GM08714 (cell line): ENCODE data around the gene UNC119.

Source experiments
- H3K4me3 ChIP-seq: fragments of 200-500 bp; sonication (Bioruptor generic); 2 replicates; pipeline ENCODE4 v1.5.1; 2014; ENCODE audit warnings: mild to moderate bottlenecking, low read length, inconsistent platforms
- ZNF274 ChIP-seq: IDR thresholded peaks from 2 replicates; pipeline ENCODE4 v1.6.1; 2012; ENCODE audit warnings: mild to moderate bottlenecking, low read depth, low read length

UNC119 gene

GRCh38 chr17:28511858-28512461 is 40.5 kb downstream of the UNC119 start:
- TF ChIP-seq ZNF274, result no peak

GRCh38 chr17:28509789-28510188 is 42.6 kb downstream of the UNC119 start:
- TF ChIP-seq ZNF274, result no peak
- no peak overlapping the region for H3K4me3 ChIP-seq

More at GRCh38 chr17:28511858-28512461, 40.5 kb downstream of the UNC119 start:
- H3K4me3 ChIP-seq, result no peak overlapping the region

- H3K4me3 ChIP-seq, result no peak overlapping the region
- no peak for TF ChIP-seq ZNF274
Observed at GRCh38 chr17:28508211-28508724, 44.2 kb downstream of the UNC119 start.

GRCh38 chr17:28507567-28508203 is 44.7 kb downstream of the UNC119 start:
- H3K4me3 ChIP-seq, result no peak overlapping the region
- TF ChIP-seq ZNF274, result no peak

- no peak overlapping the region for H3K4me3 ChIP-seq
- no peak for TF ChIP-seq ZNF274
Observed at GRCh38 chr17:28506763-28507487, 45.5 kb downstream of the UNC119 start.

GRCh38 chr17:28505986-28506665 is 46.3 kb downstream of the UNC119 start, which contains the start of gene FOXN1:
Gene FOXN1, plus strand, starts transcription at chr17:28506348. Its CDS starts 17,622 bp downstream, at chr17:28523970.
- TF ChIP-seq ZNF274, result no peak
- no peak within 1 kb of the TSS for H3K4me3 ChIP-seq

- TF ChIP-seq ZNF274, result no peak
- H3K4me3 ChIP-seq, result no peak overlapping the region
Observed at GRCh38 chr17:28503420-28503819, 49.0 kb downstream of the UNC119 start.

GRCh38 chr17:28501421-28502284 is 50.8 kb downstream of the UNC119 start:
- TF ChIP-seq ZNF274, result no peak
- H3K4me3 ChIP-seq, result no peak overlapping the region

GRCh38 chr17:28500712-28501379 is 51.6 kb downstream of the UNC119 start:
- H3K4me3 ChIP-seq, result peak overlapping the region; percentile 36; the same call in 1 of the 2 replicates
- TF ChIP-seq ZNF274, result no peak

GRCh38 chr17:28499684-28500357 is 52.6 kb downstream of the UNC119 start:
- peak overlapping the region; percentile 36; the same call in 1 of the 2 replicates for H3K4me3 ChIP-seq
- no peak for TF ChIP-seq ZNF274

GRCh38 chr17:28499364-28499664 is 53.1 kb downstream of the UNC119 start:
- TF ChIP-seq ZNF274, result no peak
- H3K4me3 ChIP-seq, result no peak overlapping the region

- no peak for TF ChIP-seq ZNF274
- no peak overlapping the region for H3K4me3 ChIP-seq
Observed at GRCh38 chr17:28498652-28499363, 53.6 kb downstream of the UNC119 start.

- TF ChIP-seq ZNF274, result no peak
- H3K4me3 ChIP-seq, result no peak overlapping the region
Observed at GRCh38 chr17:28497931-28498330, 54.5 kb downstream of the UNC119 start.
